ENCODE results near the gene FAM98C. TPM values are rescaled to one million over a fixed set of nuclear protein-coding genes. Genes with fewer than 3 reads are reported as not detected.

FAM98C gene
- total RNA-seq, 1 donor from 2014 or later = 5.8 TPM

- H3K4me1 Mint-ChIP-seq (ENCODE audit: low read depth, unreplicated experiment) = no peaks in the 10 kb centered on the region
- peaks cover 19% of the 10 kb centered on the region for H3K36me3 Mint-ChIP-seq (ENCODE audit: unreplicated experiment)
- DNase-seq = no peak
- TF ChIP-seq CTCF (IDR thresholded peaks at IDR 0.05; ENCODE audit: partially characterized antibody, unreplicated experiment) = no peak
- peaks cover 1% of the 10 kb centered on the region for H3K27me3 Mint-ChIP-seq (ENCODE audit: unreplicated experiment)
- peaks cover 5% of the 10 kb centered on the region for H3K9me3 Mint-ChIP-seq (ENCODE audit: unreplicated experiment)
- H3K27ac Mint-ChIP-seq (ENCODE audit: unreplicated experiment) = no peak overlapping the region
- H3K4me3 Mint-ChIP-seq (ENCODE audit: unreplicated experiment) = no peak overlapping the region
Observed at GRCh38 chr19:38457202-38457601, 54.3 kb downstream of the FAM98C start.

DNA sequence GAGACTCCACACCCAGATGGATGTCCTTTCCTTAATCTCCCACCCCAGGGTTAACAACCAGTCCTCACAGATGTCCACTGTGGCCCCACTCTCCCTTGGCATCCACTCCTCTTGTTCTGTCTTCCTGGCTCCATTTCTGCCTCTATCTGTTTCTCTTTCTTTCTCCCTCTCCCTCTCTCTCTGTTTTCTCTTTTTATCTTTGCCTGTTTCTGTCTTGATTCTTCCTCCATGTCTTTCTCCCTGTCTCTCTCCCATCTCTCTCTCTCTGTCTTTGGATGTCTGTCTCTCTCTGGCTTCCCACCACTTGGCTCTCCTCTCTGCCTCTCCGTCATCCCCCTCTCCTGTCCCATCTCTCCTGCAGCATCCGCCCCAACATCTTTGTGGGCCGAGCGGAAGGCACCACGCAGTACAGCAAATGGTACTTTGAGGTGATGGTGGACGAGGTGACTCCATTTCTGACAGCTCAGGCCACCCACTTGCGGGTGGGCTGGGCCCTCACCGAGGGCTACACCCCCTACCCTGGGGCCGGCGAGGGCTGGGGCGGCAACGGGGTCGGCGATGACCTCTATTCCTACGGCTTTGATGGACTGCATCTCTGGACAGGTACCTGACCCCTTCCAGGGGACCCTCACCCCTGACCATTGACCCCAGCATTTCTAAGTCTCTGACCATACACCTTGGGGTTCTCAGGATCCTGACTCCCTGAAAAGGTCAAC, 55.0 kb downstream of the FAM98C start:
- H3K27ac Mint-ChIP-seq (ENCODE audit: unreplicated experiment) = no peak overlapping the region
- TF ChIP-seq CTCF (IDR thresholded peaks at IDR 0.05; ENCODE audit: partially characterized antibody, unreplicated experiment) = no peak
- H3K36me3 Mint-ChIP-seq (ENCODE audit: unreplicated experiment) = peaks cover 19% of the 10 kb centered on the region
- no peak for DNase-seq
- peaks cover 4% of the 10 kb centered on the region for H3K9me3 Mint-ChIP-seq (ENCODE audit: unreplicated experiment)
- no peaks in the 10 kb centered on the region for H3K4me1 Mint-ChIP-seq (ENCODE audit: low read depth, unreplicated experiment)
- H3K4me3 Mint-ChIP-seq (ENCODE audit: unreplicated experiment) = no peak overlapping the region
- H3K27me3 Mint-ChIP-seq (ENCODE audit: unreplicated experiment) = peaks cover 1% of the 10 kb centered on the region

Other genes starting within 250 kb of the FAM98C start
- gene DPF1, start 178.9 kb upstream of the FAM98C start, total RNA-seq (ENCODE audit: unreplicated experiment) = 33.8 TPM
- gene PPP1R14A, start 146.7 kb upstream of the FAM98C start, total RNA-seq (ENCODE audit: unreplicated experiment) = 327 TPM
- gene SPINT2, start 138.5 kb upstream of the FAM98C start, total RNA-seq (ENCODE audit: unreplicated experiment) = 78.9 TPM
- 1.1 TPM for gene C19orf33, start 98.8 kb upstream of the FAM98C start, total RNA-seq (ENCODE audit: unreplicated experiment)
- 101 TPM for gene YIF1B, start 87.1 kb upstream of the FAM98C start, total RNA-seq (ENCODE audit: unreplicated experiment)
- 2.7 TPM for gene KCNK6, start 83.2 kb upstream of the FAM98C start, total RNA-seq (ENCODE audit: unreplicated experiment)
- gene CATSPERG, start 67.3 kb upstream of the FAM98C start, total RNA-seq (ENCODE audit: unreplicated experiment) = 39.0 TPM
- gene PSMD8, start 28.5 kb upstream of the FAM98C start, total RNA-seq (ENCODE audit: unreplicated experiment) = 156 TPM
- 2.0 TPM for gene GGN, start 15.1 kb upstream of the FAM98C start, total RNA-seq (ENCODE audit: unreplicated experiment)
- gene SPRED3, start 14.4 kb upstream of the FAM98C start, total RNA-seq (ENCODE audit: unreplicated experiment) = 8.7 TPM
- gene RASGRP4, start 23.1 kb downstream of the FAM98C start, total RNA-seq (ENCODE audit: unreplicated experiment) = not detected
- 117 TPM for gene RYR1, start 30.6 kb downstream of the FAM98C start, total RNA-seq (ENCODE audit: unreplicated experiment)
- 6.3 TPM for gene MAP4K1, start 214.9 kb downstream of the FAM98C start, total RNA-seq (ENCODE audit: unreplicated experiment)
- gene EIF3K, start 216.1 kb downstream of the FAM98C start, total RNA-seq (ENCODE audit: unreplicated experiment) = 247 TPM
- gene ACTN4, start 244.6 kb downstream of the FAM98C start, total RNA-seq (ENCODE audit: unreplicated experiment) = 975 TPM

All from glutamatergic neuron (in vitro differentiated cells).